Activated CD8-positive, alpha-beta T cell treated with anti-CD3 and anti-CD28 coated beads for 36 hours (primary cell): ENCODE results near the gene MKRN1. TPM values are rescaled to one million over a fixed set of nuclear protein-coding genes. Genes with fewer than 3 reads are reported as not detected.
"Not testable (repeated sequence)": the region's sequence is repeated elsewhere in the genome, so short reads cannot be mapped to it uniquely, and the experiment has no call there.

Experiments
- ATAC-seq: fragments of 200-7000 bp; cut with Tn5 transposase; one replicate; pipeline ENCODE4 v1.10.0; 2021; ENCODE audit warnings: mild to moderate bottlenecking, moderate library complexity
- CTCF ChIA-PET: fragments of 350-600 bp; sonication (Branson Sonifier 250); formaldehyde crosslinking; loops from one replicate; lab custom pipeline; 2021; ENCODE audit warnings: antibody characterized with exemption; lab: Charles Lee
- POLR2A ChIA-PET: fragments of 350-600 bp; sonication (Branson Sonifier 250); formaldehyde crosslinking; loops from one replicate; lab custom pipeline; 2021; ENCODE audit warnings: antibody characterized with exemption; lab: Charles Lee
- DNase-seq: peaks from one replicate; pipeline ENCODE4 v3.0.0-alpha.2; 2020
- H3K27ac Mint-ChIP-seq: one replicate; pipeline ENCODE4 v1.8.0; 2021; ENCODE audit warnings: mild to moderate bottlenecking, mixed read lengths
- H3K27me3 Mint-ChIP-seq: one replicate; pipeline ENCODE4 v1.8.0; 2021; ENCODE audit warnings: mixed read lengths
- H3K36me3 Mint-ChIP-seq: one replicate; pipeline ENCODE4 v1.8.0; 2021; ENCODE audit warnings: low read depth, mixed read lengths
- H3K4me1 Mint-ChIP-seq: one replicate; pipeline ENCODE4 v1.8.0; 2021; ENCODE audit warnings: low read depth, mixed read lengths
- H3K4me3 Mint-ChIP-seq: one replicate; pipeline ENCODE4 v1.8.0; 2021; ENCODE audit warnings: mild to moderate bottlenecking, moderate library complexity, mixed read lengths
- H3K9me3 Mint-ChIP-seq: one replicate; pipeline ENCODE4 v1.8.0; 2021; ENCODE audit warnings: mixed read lengths
- CTCF ChIP-seq: fragments of 200-600 bp; IDR thresholded peaks from one replicate; pipeline ENCODE4 v1.8.0; 2022; ENCODE audit warnings: antibody characterized with exemption, mild to moderate bottlenecking
- intact Hi-C: fragments of 100-400 bp; cut with micrococcal nuclease; formaldehyde crosslinking; loops from one replicate; pipeline ENCODE4 v1.10.0; 2022
- total RNA-seq, 2 experiments: library from RNA; stranded (reverse); gene quantifications; one replicate each; pipeline ENCODE4 v1.2.3, GENCODE V29; 2021

Gene MKRN1
- total RNA-seq, 2 experiments from 2014 or later: 55.5 to 56.4 TPM

- peak; percentile 62 for ATAC-seq
- Mint-ChIP-seq H3K36me3 (peaks cover 9% of the 10 kb centered on the region), H3K27me3 (no peaks in the 10 kb centered on the region), H3K4me3 (no peak overlapping the region), H3K9me3 (no peaks in the 10 kb centered on the region), H3K27ac (peak overlapping the region; percentile 39), H3K4me1 (peaks cover 10% of the 10 kb centered on the region)
- intact Hi-C loops: no loop called here
- TF ChIP-seq CTCF: no peak
- CTCF ChIA-PET: interaction anchor here (0.8 to 2.3 kb wide), 3 partner anchors 26 to 59 kb away, joined by 3 to 5 read pairs (median 3); no protein-coding TSS in a partner anchor
- POLR2A ChIA-PET: interaction anchor here (1.0 to 1.1 kb wide), 2 partner anchors 20 to 240 kb away, joined by 3 read pairs; partner anchors contain the start of gene SLC37A3
- DNase-seq: peak; percentile 19
Measured at GRCh38 chr7:140417456-140418155, 61.7 kb downstream of the MKRN1 start.

DNA sequence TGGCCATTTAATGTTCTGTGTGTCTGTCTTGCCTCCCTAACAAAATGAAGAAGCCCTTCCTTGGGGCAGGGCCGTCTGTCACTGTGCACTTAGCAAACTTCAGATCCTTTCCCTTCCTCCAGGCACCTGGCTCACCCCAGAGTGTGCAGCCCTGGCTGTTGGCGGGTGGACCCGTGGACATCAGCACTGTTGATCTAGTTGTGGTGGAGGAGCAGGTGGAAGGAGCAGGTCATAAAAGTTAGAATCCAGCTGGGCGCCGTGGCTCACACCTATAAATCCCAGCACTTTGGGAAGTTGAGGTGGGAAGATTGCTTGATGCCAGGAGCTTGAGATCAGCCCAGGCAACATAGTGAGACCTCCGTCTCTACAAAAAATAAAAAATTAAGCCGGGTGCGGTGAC, 62.7 kb downstream of the MKRN1 start:
- Mint-ChIP-seq H3K36me3 (peaks cover 13% of the 10 kb centered on the region), H3K27ac (no peak overlapping the region), H3K9me3 (no peaks in the 10 kb centered on the region), H3K27me3 (no peaks in the 10 kb centered on the region), H3K4me3 (no peak overlapping the region), H3K4me1 (peaks cover 10% of the 10 kb centered on the region)
- DNase-seq (no peak), ATAC-seq (no peak)
- no peak for TF ChIP-seq CTCF
- ChIA-PET CTCF (interaction anchor here (0.8 to 1.4 kb wide), 2 partner anchors 28 to 60 kb away, joined by 3 to 5 read pairs; no protein-coding TSS in a partner anchor), POLR2A (no interaction called here)
- intact Hi-C loops: no loop called here

- H3K27me3 Mint-ChIP-seq, ATAC-seq, H3K9me3 Mint-ChIP-seq, H3K4me1 Mint-ChIP-seq, H3K27ac Mint-ChIP-seq, H3K4me3 Mint-ChIP-seq, intact Hi-C loops, DNase-seq, POLR2A ChIA-PET: not testable (repeated sequence)
- H3K36me3 Mint-ChIP-seq: peaks cover 13% of the 10 kb centered on the region
- CTCF ChIA-PET: interaction anchor here (1.4 kb wide), 1 partner anchor 28 kb away, joined by 5 read pairs; no protein-coding TSS in a partner anchor
Measured at GRCh38 chr7:140415816-140416215, 63.5 kb downstream of the MKRN1 start.

- intact Hi-C loops: no loop called here
- Mint-ChIP-seq H3K36me3 (peaks cover 13% of the 10 kb centered on the region), H3K4me3 (no peak overlapping the region), H3K27me3 (no peaks in the 10 kb centered on the region), H3K9me3 (no peaks in the 10 kb centered on the region), H3K27ac (no peak overlapping the region), H3K4me1 (peaks cover 10% of the 10 kb centered on the region)
- ChIA-PET POLR2A (interaction anchor here (1.5 kb wide), 1 partner anchor 11 kb away, joined by 3 read pairs; the partner anchor contains the start of gene RAB19), CTCF (interaction anchor here (1.4 kb wide), 1 partner anchor 28 kb away, joined by 5 read pairs; no protein-coding TSS in a partner anchor)
- no peak for TF ChIP-seq CTCF
- DNase-seq: no peak
- no peak for ATAC-seq
Measured at GRCh38 chr7:140415361-140415760, 63.9 kb downstream of the MKRN1 start.

GRCh38 chr7:140404565-140405065, 74.7 kb downstream of the MKRN1 start:
- Mint-ChIP-seq H3K4me1 (peaks cover 30% of the 10 kb centered on the region), H3K36me3 (peaks cover 8% of the 10 kb centered on the region), H3K27ac (peak overlapping the region; percentile 93), H3K4me3 (peak overlapping the region; percentile 85), H3K27me3 (no peaks in the 10 kb centered on the region), H3K9me3 (no peaks in the 10 kb centered on the region)
- ATAC-seq (no peak), DNase-seq (no peak)
- intact Hi-C loops: loop anchor here (5.0 kb wide), 1 partner anchor 232 kb away; no protein-coding TSS in a partner anchor
- no peak for TF ChIP-seq CTCF
- ChIA-PET POLR2A (interaction anchor here (0.5 to 1.4 kb wide), 7 partner anchors 10 to 1040 kb away, joined by 3 to 5 read pairs (median 3); no protein-coding TSS in a partner anchor), CTCF (interaction anchor here (0.6 kb wide), 1 partner anchor 39 kb away, joined by 3 read pairs; no protein-coding TSS in a partner anchor)
